ENCODE measurements around the gene SLC7A6OS. TPM values are rescaled to one million over a fixed set of nuclear protein-coding genes. Genes with fewer than 3 reads are reported as not detected.

SLC7A6OS gene
- total RNA-seq, 1 experiment from 2014 or later: 16.4 TPM

- no peaks in the 10 kb centered on the region for H4K20me1 ChIP-seq (ENCODE audit: insufficient read depth)
- RAD21 ChIA-PET (ENCODE audit: low non-redundant PET in 1 of 2, low total read pairs in 2 of 2, uncharacterized antibody in 2 of 2, unreplicated experiment in 2 of 2): no interaction called here
- peaks cover 2 to 39% of the 10 kb centered on the region in 2 experiments; a peak in 2 of 4 replicates for H3K36me3 ChIP-seq (ENCODE audit: control insufficient read depth in 1 of 2, insufficient read depth in 2 of 2, low read length in 2 of 2)
- H3K9me2 ChIP-seq (ENCODE audit: insufficient read depth): no peaks in the 10 kb centered on the region
- no peak for TF ChIP-seq TCF7L2 (IDR thresholded peaks at IDR 0.05; ENCODE audit: borderline replicate concordance, extremely low read depth, insufficient read depth, insufficient read length)
- no peak for TF ChIP-seq REST (IDR thresholded peaks at IDR 0.05; ENCODE audit: low read depth)
- TF ChIP-seq CEBPB (IDR thresholded peaks at IDR 0.05; ENCODE audit: low read depth): no peak
- no peak for TF ChIP-seq FOSL1 (IDR thresholded peaks at IDR 0.05; ENCODE audit: low read depth)
- no peak for TF ChIP-seq ZNF274 (IDR thresholded peaks at IDR 0.05; ENCODE audit: low read depth, low read length)
- TF ChIP-seq ELF1 (IDR thresholded peaks at IDR 0.05; ENCODE audit: borderline replicate concordance, low read depth): no peak
- TF ChIP-seq POLR2A (IDR thresholded peaks at IDR 0.05; ENCODE audit: borderline replicate concordance, extremely low read depth, insufficient read depth, insufficient read length): no peak
- no peak for TF ChIP-seq SRF (IDR thresholded peaks at IDR 0.05; ENCODE audit: low read depth)
- no peak for TF ChIP-seq EGR1 (IDR thresholded peaks at IDR 0.05; ENCODE audit: low read depth)
- no peak for TF ChIP-seq ZFX (IDR thresholded peaks at IDR 0.05)
- no peak for TF ChIP-seq ZBTB33 (IDR thresholded peaks at IDR 0.05; ENCODE audit: extremely low read depth, insufficient replicate concordance, low read length)
- TF ChIP-seq CTCF (IDR thresholded peaks at IDR 0.05 in 2 of 3, conservative IDR thresholded peaks at IDR 0.05 in 1 of 3; ENCODE audit: borderline replicate concordance in 1 of 3, insufficient read depth in 1 of 3, low read depth in 2 of 3, low read length in 2 of 3): no peak
- no peak for TF ChIP-seq EZH2phosphoT487 (IDR thresholded peaks at IDR 0.05; ENCODE audit: borderline replicate concordance)
- no peak for TF ChIP-seq MAX (IDR thresholded peaks at IDR 0.05)
- no peak for TF ChIP-seq RAD21 (IDR thresholded peaks at IDR 0.05; ENCODE audit: low read depth)
- no peak for TF ChIP-seq EZH2 (IDR thresholded peaks at IDR 0.05)
- no peak for TF ChIP-seq SP1 (IDR thresholded peaks at IDR 0.05; ENCODE audit: low read depth)
- no peak for TF ChIP-seq ATF3 (IDR thresholded peaks at IDR 0.05)
- no peak overlapping the region for H3K4me2 ChIP-seq (ENCODE audit: low read length)
- intact Hi-C loops (cut with micrococcal nuclease): no loop called here
- no peak overlapping the region for H3K4me3 ChIP-seq (replicated peaks in 1 of 2; ENCODE audit: low read depth in 1 of 2, low read length in 2 of 2)
- H2AFZ ChIP-seq (ENCODE audit: low read depth, low read length, poor library complexity, severe bottlenecking): no peak overlapping the region
- ATAC-seq (no peak), DNase-seq (ENCODE audit: low read depth, low spot score) (no peak)
- H3K9me3 ChIP-seq (ENCODE audit: control insufficient read depth in 1 of 2, insufficient read depth in 1 of 2, low read depth in 1 of 2, low read length in 2 of 2): no peaks in the 10 kb centered on the region
- CTCF ChIA-PET: no interaction called here
- POLR2A ChIA-PET: no interaction called here
- H3K9ac ChIP-seq (ENCODE audit: low read length): no peak overlapping the region
- H3K27ac ChIP-seq (ENCODE audit: low read depth, low read length): no peak overlapping the region
- H3K4me1 ChIP-seq (ENCODE audit: control insufficient read depth in 1 of 2, insufficient read depth in 2 of 2, low read length in 2 of 2): peaks cover 0 to 7% of the 10 kb centered on the region in 2 experiments; a peak in 1 of 4 replicates
- BruUV-seq (replicated peaks): no TSS peak
- H3K27me3 ChIP-seq (ENCODE audit: insufficient read depth, low read length): no peaks in the 10 kb centered on the region
- peaks cover 50% of the 10 kb centered on the region for H3K79me2 ChIP-seq (ENCODE audit: insufficient read depth, low read length)
Observed at GRCh38 chr16:68288252-68288650, 22.5 kb downstream of the SLC7A6OS start.
